H9 (cell line): ENCODE measurements around the gene RIBC2. TPM values are rescaled to one million over a fixed set of nuclear protein-coding genes. Genes with fewer than 3 reads are reported as not detected.

Experiments
- DNase-seq: peaks from one replicate; pipeline ENCODE4 v3.0.0-alpha.2; 2017
- H2AFZ ChIP-seq: one replicate; pipeline ENCODE4 v1.6.1; 2013; ENCODE audit warnings: mild to moderate bottlenecking, low read length, control low read depth, moderate library complexity
- H2AK5ac ChIP-seq: 2 replicates; pipeline ENCODE4 v1.6.1; 2013; ENCODE audit warnings: low read length, control low read depth, mixed read lengths; ENCODE audit not compliant: insufficient read length
- H2BK120ac ChIP-seq: one replicate; pipeline ENCODE4 v1.6.1; 2013; ENCODE audit warnings: low read depth, mild to moderate bottlenecking, low read length, control low read depth, inconsistent platforms; ENCODE audit not compliant: poor library complexity, severe bottlenecking
- H2BK12ac ChIP-seq: 2 replicates; pipeline ENCODE4 v1.6.1; 2013; ENCODE audit warnings: low read length, control low read depth, mixed read lengths, low read depth; ENCODE audit not compliant: insufficient read length
- H2BK15ac ChIP-seq: 2 replicates; pipeline ENCODE4 v1.6.1; 2013; ENCODE audit warnings: low read depth, low read length, control low read depth
- H2BK20ac ChIP-seq: one replicate; pipeline ENCODE4 v1.6.1; 2013; ENCODE audit warnings: low read depth, mild to moderate bottlenecking, low read length, control low read depth, inconsistent platforms; ENCODE audit not compliant: poor library complexity, severe bottlenecking
- H2BK5ac ChIP-seq: 2 replicates; pipeline ENCODE4 v1.6.1; 2013; ENCODE audit warnings: low read length, control low read depth, mixed read lengths; ENCODE audit not compliant: insufficient read length
- H3K14ac ChIP-seq: 2 replicates; pipeline ENCODE4 v1.6.1; 2013; ENCODE audit warnings: low read length, control low read depth; ENCODE audit not compliant: insufficient read depth
- H3K18ac ChIP-seq: 2 replicates; pipeline ENCODE4 v1.6.1; 2013; ENCODE audit warnings: low read depth, mild to moderate bottlenecking, mixed read lengths, low read length, control low read depth; ENCODE audit not compliant: insufficient read length
- H3K23ac ChIP-seq: 2 replicates; pipeline ENCODE4 v1.6.1; 2013; ENCODE audit warnings: low read length, control low read depth, mixed read lengths, low read depth; ENCODE audit not compliant: insufficient read length
- H3K23me2 ChIP-seq: 2 replicates; pipeline ENCODE4 v1.6.1; 2013; ENCODE audit warnings: low read depth, mild to moderate bottlenecking, mixed read lengths, low read length, control low read depth; ENCODE audit not compliant: insufficient read length, poor library complexity, severe bottlenecking
- H3K27ac ChIP-seq: 2 replicates; pipeline ENCODE4 v1.5.1; 2013; ENCODE audit warnings: low read length, control low read depth, mixed read lengths, low read depth; ENCODE audit not compliant: insufficient read length
- H3K27me3 ChIP-seq: 2 replicates; pipeline ENCODE4 v1.6.1; 2013; ENCODE audit warnings: low read length, control low read depth, inconsistent platforms; ENCODE audit not compliant: insufficient read depth
- H3K4ac ChIP-seq: 2 replicates; pipeline ENCODE4 v1.6.1; 2013; ENCODE audit warnings: low read depth, mild to moderate bottlenecking, control low read depth, inconsistent platforms, low read length, moderate library complexity
- H3K4me1 ChIP-seq: 2 replicates; pipeline ENCODE4 v1.6.1; 2013; ENCODE audit warnings: low read length, control low read depth, inconsistent platforms; ENCODE audit not compliant: insufficient read depth
- H3K4me2 ChIP-seq: 2 replicates; pipeline ENCODE4 v1.6.1; 2013; ENCODE audit warnings: low read length, control low read depth, mixed read lengths; ENCODE audit not compliant: insufficient read length, insufficient read depth
- H3K56ac ChIP-seq: 2 replicates; pipeline ENCODE4 v1.6.1; 2013; ENCODE audit warnings: low read depth, mild to moderate bottlenecking, mixed read lengths, low read length, control low read depth; ENCODE audit not compliant: insufficient read length
- H3K79me1 ChIP-seq: 2 replicates; pipeline ENCODE4 v1.6.1; 2013; ENCODE audit warnings: low read depth, mild to moderate bottlenecking, moderate library complexity, low read length, control low read depth, inconsistent platforms; ENCODE audit not compliant: insufficient read depth, poor library complexity, severe bottlenecking
- H3K79me2 ChIP-seq: 2 replicates; pipeline ENCODE4 v1.6.1; 2013; ENCODE audit warnings: low read length, control low read depth, inconsistent platforms; ENCODE audit not compliant: insufficient read depth
- H3K9ac ChIP-seq: 2 replicates; pipeline ENCODE4 v1.6.1; 2013; ENCODE audit warnings: low read length, control low read depth, mixed read lengths; ENCODE audit not compliant: insufficient read length; ENCODE audit errors: extremely low read depth
- H3K9me3 ChIP-seq: one replicate; pipeline ENCODE4 v1.6.1; 2013; ENCODE audit warnings: low read depth, low read length, inconsistent platforms; ENCODE audit not compliant: control insufficient read depth
- H3T11ph ChIP-seq: one replicate; pipeline ENCODE4 v1.6.1; 2013; ENCODE audit warnings: mild to moderate bottlenecking, low read length, control low read depth, inconsistent platforms
- H4K20me1 ChIP-seq: one replicate; pipeline ENCODE4 v1.6.1; 2013; ENCODE audit not compliant: control insufficient read depth, insufficient read length, insufficient read depth
- H4K5ac ChIP-seq: 2 replicates; pipeline ENCODE4 v1.6.1; 2013; ENCODE audit warnings: low read depth, mild to moderate bottlenecking, mixed read lengths, low read length, control low read depth; ENCODE audit not compliant: insufficient read length
- H4K8ac ChIP-seq: replicated peaks from 2 replicates; pipeline ENCODE4 v1.6.1; 2013; ENCODE audit warnings: low read length, control low read depth, mixed read lengths, low read depth; ENCODE audit not compliant: insufficient read length
- H4K91ac ChIP-seq: 2 replicates; pipeline ENCODE4 v1.6.1; 2013; ENCODE audit warnings: low read depth, mild to moderate bottlenecking, moderate library complexity, mixed read lengths, low read length, control low read depth; ENCODE audit not compliant: insufficient read length
- H3K27ac Mint-ChIP-seq, 3 experiments: 2 replicates in 2 of 3; 3 replicates in 1 of 3; pipeline ENCODE4 v1.8.0; 2020 to 2021; ENCODE audit warnings: mixed read lengths in 3 of 3, mild to moderate bottlenecking in 1 of 3, moderate library complexity in 1 of 3
- H3K27me3 Mint-ChIP-seq: 2 replicates; pipeline ENCODE4 v1.8.0; 2021; ENCODE audit warnings: low read depth, mild to moderate bottlenecking, moderate library complexity, mixed read lengths
- H3K36me3 Mint-ChIP-seq, 3 experiments: 2 replicates in 2 of 3; 3 replicates in 1 of 3; pipeline ENCODE4 v1.8.0; 2020 to 2021; ENCODE audit warnings: low read depth in 3 of 3, mixed read lengths in 3 of 3; ENCODE audit not compliant: insufficient read depth in 1 of 3
- H3K4me1 Mint-ChIP-seq, 2 experiments: 2 replicates each; pipeline ENCODE4 v1.8.0; 2020; ENCODE audit warnings: mixed read lengths in 2 of 2
- H3K4me3 Mint-ChIP-seq, 2 experiments: 2 replicates in 1 of 2; 3 replicates in 1 of 2; pipeline ENCODE4 v1.8.0; 2020 to 2021; ENCODE audit warnings: mild to moderate bottlenecking in 2 of 2, mixed read lengths in 2 of 2, moderate library complexity in 1 of 2
- H3K9me3 Mint-ChIP-seq, 2 experiments: 2 replicates in 1 of 2; 3 replicates in 1 of 2; pipeline ENCODE4 v1.8.0; 2020; ENCODE audit warnings: mild to moderate bottlenecking in 2 of 2, mixed read lengths in 2 of 2, moderate library complexity in 1 of 2
- WGBS: extraction: QIAGEN DNeasy Blood & Tissue Kit; methylation state at CpG from one replicate; pipeline ENCODE4 v1.1.7; 2013; ENCODE audit warnings: missing lambda C conversion rate, low lambda C conversion rate, mixed read lengths; ENCODE audit not compliant: insufficient read length; ENCODE audit errors: extremely low coverage; 5-methylcytosine and 5-hydroxymethylcytosine counted together
- total RNA-seq: library from RNA; stranded (reverse); gene quantifications from 2 replicates; pipeline ENCODE4 v1.2.1, GENCODE V29; 2021
- TF ChIP-seq, protein P1 (sequence below): fragments of 200-600 bp; sonication (generic); conservative IDR thresholded peaks from 3 replicates; pipeline ENCODE4 v1.8.0; 2021; ENCODE audit warnings: antibody characterized with exemption, mild to moderate bottlenecking

Gene RIBC2
- total RNA-seq, 1 experiment from 2014 or later: 4.1 TPM

DNA sequence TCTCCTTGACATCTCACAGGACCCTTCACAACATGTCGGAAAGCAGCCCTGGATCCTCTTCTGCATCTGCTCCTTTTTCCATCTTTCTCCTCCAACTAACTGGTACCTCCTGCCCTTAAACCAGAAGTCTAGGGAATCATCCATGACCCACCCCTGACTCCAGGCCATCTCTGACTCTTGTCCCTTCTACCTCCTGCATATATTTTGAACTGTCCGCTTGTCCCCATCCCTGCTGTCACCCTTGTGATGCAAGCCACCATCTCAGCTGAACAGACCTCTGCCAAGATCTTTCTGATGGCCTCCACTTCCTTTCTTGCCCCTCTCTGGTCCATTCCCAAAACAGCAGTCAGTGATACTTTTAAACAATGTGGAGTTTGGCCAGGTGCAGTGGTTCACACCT is 7.0 kb downstream of the RIBC2 start:
- H3K9me3 ChIP-seq: no peaks in the 10 kb centered on the region
- H3K79me2 ChIP-seq: no peaks in the 10 kb centered on the region
- Mint-ChIP-seq H3K27me3 (peaks cover 4% of the 10 kb centered on the region), H3K9me3 (peaks cover 0 to 2% of the 10 kb centered on the region in 2 experiments; a peak in 2 of 5 replicates), H3K27ac (no peak overlapping the region), H3K4me1 (peaks cover 3 to 9% of the 10 kb centered on the region in 2 experiments; a peak in 3 of 4 replicates), H3K36me3 (peaks cover 3 to 19% (median 16%) of the 10 kb centered on the region in 3 experiments; a peak in 6 of 7 replicates), H3K4me3 (no peak overlapping the region)
- H3K9ac ChIP-seq: no peak overlapping the region
- TF ChIP-seq, protein P1, sequence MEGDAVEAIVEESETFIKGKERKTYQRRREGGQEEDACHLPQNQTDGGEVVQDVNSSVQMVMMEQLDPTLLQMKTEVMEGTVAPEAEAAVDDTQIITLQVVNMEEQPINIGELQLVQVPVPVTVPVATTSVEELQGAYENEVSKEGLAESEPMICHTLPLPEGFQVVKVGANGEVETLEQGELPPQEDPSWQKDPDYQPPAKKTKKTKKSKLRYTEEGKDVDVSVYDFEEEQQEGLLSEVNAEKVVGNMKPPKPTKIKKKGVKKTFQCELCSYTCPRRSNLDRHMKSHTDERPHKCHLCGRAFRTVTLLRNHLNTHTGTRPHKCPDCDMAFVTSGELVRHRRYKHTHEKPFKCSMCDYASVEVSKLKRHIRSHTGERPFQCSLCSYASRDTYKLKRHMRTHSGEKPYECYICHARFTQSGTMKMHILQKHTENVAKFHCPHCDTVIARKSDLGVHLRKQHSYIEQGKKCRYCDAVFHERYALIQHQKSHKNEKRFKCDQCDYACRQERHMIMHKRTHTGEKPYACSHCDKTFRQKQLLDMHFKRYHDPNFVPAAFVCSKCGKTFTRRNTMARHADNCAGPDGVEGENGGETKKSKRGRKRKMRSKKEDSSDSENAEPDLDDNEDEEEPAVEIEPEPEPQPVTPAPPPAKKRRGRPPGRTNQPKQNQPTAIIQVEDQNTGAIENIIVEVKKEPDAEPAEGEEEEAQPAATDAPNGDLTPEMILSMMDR: no peak
- no peaks in the 10 kb centered on the region for H3K27me3 ChIP-seq
- H2BK5ac ChIP-seq: no peak overlapping the region
- H2AFZ ChIP-seq: no peak overlapping the region
- no CpG with 5 or more reads among the region's 2 CpGs for WGBS
- H2BK20ac ChIP-seq: no peak overlapping the region
- no peaks in the 10 kb centered on the region for H4K20me1 ChIP-seq
- no peak overlapping the region for H3K23ac ChIP-seq
- H2AK5ac ChIP-seq: no peak overlapping the region
- H3K4me1 ChIP-seq: no peaks in the 10 kb centered on the region
- no peak overlapping the region for H2BK15ac ChIP-seq
- DNase-seq: no peak
- H3K4me2 ChIP-seq: no peak overlapping the region
- H2BK120ac ChIP-seq: no peak overlapping the region
- no peak overlapping the region for H3K27ac ChIP-seq
- no peak overlapping the region for H4K91ac ChIP-seq
- no peak overlapping the region for H3K4ac ChIP-seq
- no peak overlapping the region for H3K14ac ChIP-seq
- no peak overlapping the region for H3K56ac ChIP-seq
- H2BK12ac ChIP-seq: no peak overlapping the region
- no peak overlapping the region for H4K5ac ChIP-seq
- H4K8ac ChIP-seq: no peak overlapping the region
- H3K18ac ChIP-seq: no peak overlapping the region
- no peaks in the 10 kb centered on the region for H3K23me2 ChIP-seq
- no peak overlapping the region for H3T11ph ChIP-seq
- H3K79me1 ChIP-seq: no peaks in the 10 kb centered on the region
